Measurements from ENCODE around the gene ASTN1.

GRCh38 chr1:176942346-176942745 is 222.2 kb downstream of the ASTN1 start:
- TF ChIP-seq CTCF (IDR thresholded peaks at IDR 0.05) (no peak), TCF7L2 (IDR thresholded peaks at IDR 0.05; ENCODE audit: low read depth, low read length) (no peak), SIN3A (IDR thresholded peaks at IDR 0.05; ENCODE audit: borderline replicate concordance, insufficient read depth, low read depth, low read length) (no peak)

Data from Panc1 (cell line).